ENCODE results near the gene CCNC.
"Not testable (repeated sequence)": the region's sequence is repeated elsewhere in the genome, so short reads cannot be mapped to it uniquely, and the experiment has no call there.

Gene CCNC

GRCh38 chr6:99602520-99603420 lies 34.3 kb upstream of the CCNC start:
- no peak for DNase-seq

GRCh38 chr6:99594696-99595095 lies 26.2 kb upstream of the CCNC start:
- not testable (repeated sequence) for DNase-seq

- DNase-seq: no peak
These were observed 24.4 kb upstream of the CCNC start for GRCh38 chr6:99592900-99593299.

GRCh38 chr6:99591673-99592364 lies 23.4 kb upstream of the CCNC start:
- no peak for DNase-seq

GRCh38 chr6:99590728-99591672 lies 22.5 kb upstream of the CCNC start:
- no peak for DNase-seq

GRCh38 chr6:99589907-99590493 lies 21.5 kb upstream of the CCNC start:
- no peak for DNase-seq

GRCh38 chr6:99589290-99589672 lies 20.8 kb upstream of the CCNC start:
- DNase-seq: peak; percentile 47

GRCh38 chr6:99588618-99589289 lies 20.3 kb upstream of the CCNC start:
- peak; percentile 79 for DNase-seq

- no peak for DNase-seq
These were observed 19.3 kb upstream of the CCNC start for GRCh38 chr6:99587792-99588191.

GRCh38 chr6:99579781-99580180 lies 11.3 kb upstream of the CCNC start:
- no peak for DNase-seq

GRCh38 chr6:99575544-99576227 lies 7.2 kb upstream of the CCNC start:
- no peak for DNase-seq

- DNase-seq: no peak
These were observed 5.6 kb upstream of the CCNC start for GRCh38 chr6:99573980-99574617.

- no peak for DNase-seq
These were observed 5.3 kb downstream of the CCNC start for GRCh38 chr6:99563056-99563723.

- no peak for DNase-seq
These were observed 7.8 kb downstream of the CCNC start for GRCh38 chr6:99560668-99561067.

GRCh38 chr6:99559057-99559456 lies 9.4 kb downstream of the CCNC start:
- no peak for DNase-seq

- no peak for DNase-seq
These were observed 14.6 kb downstream of the CCNC start for GRCh38 chr6:99553888-99554287.

GRCh38 chr6:99550046-99550748 lies 18.3 kb downstream of the CCNC start:
- DNase-seq: no peak

- DNase-seq: no peak
These were observed 19.8 kb downstream of the CCNC start for GRCh38 chr6:99548706-99549105.

GRCh38 chr6:99547526-99547925 lies 20.9 kb downstream of the CCNC start:
- DNase-seq: no peak

- DNase-seq: no peak
These were observed 23.0 kb downstream of the CCNC start for GRCh38 chr6:99545442-99545841.
